22Rv1 (cell line): ENCODE data around the gene TNS3.

Experiments
- H3K27ac ChIP-seq: fragments of 450-650 bp; 2 replicates; pipeline ENCODE4 v1.5.1; 2017
- CTCF ChIP-seq: fragments of 450-650 bp; IDR thresholded peaks from 2 replicates; pipeline ENCODE4 v1.5.1; 2017; ENCODE audit warnings: mild to moderate bottlenecking
- ZFX ChIP-seq: fragments of 450-650 bp; IDR thresholded peaks from 2 replicates; pipeline ENCODE4 v1.6.1; 2017; ENCODE audit warnings: antibody characterized with exemption, borderline replicate concordance

Gene TNS3

GRCh38 chr7:47568056-47568455, 13.9 kb downstream of the TNS3 start:
- H3K27ac ChIP-seq: no peak overlapping the region
- TF ChIP-seq ZFX: no peak
- no peak for TF ChIP-seq CTCF

GRCh38 chr7:47565640-47566250, 16.2 kb downstream of the TNS3 start:
- TF ChIP-seq ZFX: no peak
- TF ChIP-seq CTCF: no peak
- H3K27ac ChIP-seq: no peak overlapping the region

DNA sequence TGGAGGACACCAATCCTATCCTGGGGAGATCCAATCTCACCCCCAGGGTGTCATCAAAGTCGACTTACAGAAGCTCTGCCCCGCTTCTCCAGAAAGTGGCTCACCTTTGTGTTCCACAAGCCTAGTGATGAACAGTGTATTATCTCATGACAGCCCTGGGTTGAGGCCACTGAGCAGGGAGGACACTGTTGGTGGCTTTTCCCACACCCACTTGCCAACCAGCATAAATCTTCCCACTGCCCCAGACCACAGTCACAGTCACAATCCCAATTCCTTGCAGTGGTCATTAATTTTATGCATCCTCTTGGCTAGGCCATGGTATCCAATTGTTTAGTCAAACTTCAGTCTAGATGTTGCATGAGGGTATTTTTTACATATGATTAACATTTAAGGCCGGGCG, 18.4 kb downstream of the TNS3 start:
- TF ChIP-seq CTCF (no peak), ZFX (no peak)
- H3K27ac ChIP-seq: no peak overlapping the region

- TF ChIP-seq CTCF: no peak
- TF ChIP-seq ZFX: no peak
- H3K27ac ChIP-seq: no peak overlapping the region
These were observed 20.0 kb downstream of the TNS3 start for GRCh38 chr7:47561715-47562446.

DNA sequence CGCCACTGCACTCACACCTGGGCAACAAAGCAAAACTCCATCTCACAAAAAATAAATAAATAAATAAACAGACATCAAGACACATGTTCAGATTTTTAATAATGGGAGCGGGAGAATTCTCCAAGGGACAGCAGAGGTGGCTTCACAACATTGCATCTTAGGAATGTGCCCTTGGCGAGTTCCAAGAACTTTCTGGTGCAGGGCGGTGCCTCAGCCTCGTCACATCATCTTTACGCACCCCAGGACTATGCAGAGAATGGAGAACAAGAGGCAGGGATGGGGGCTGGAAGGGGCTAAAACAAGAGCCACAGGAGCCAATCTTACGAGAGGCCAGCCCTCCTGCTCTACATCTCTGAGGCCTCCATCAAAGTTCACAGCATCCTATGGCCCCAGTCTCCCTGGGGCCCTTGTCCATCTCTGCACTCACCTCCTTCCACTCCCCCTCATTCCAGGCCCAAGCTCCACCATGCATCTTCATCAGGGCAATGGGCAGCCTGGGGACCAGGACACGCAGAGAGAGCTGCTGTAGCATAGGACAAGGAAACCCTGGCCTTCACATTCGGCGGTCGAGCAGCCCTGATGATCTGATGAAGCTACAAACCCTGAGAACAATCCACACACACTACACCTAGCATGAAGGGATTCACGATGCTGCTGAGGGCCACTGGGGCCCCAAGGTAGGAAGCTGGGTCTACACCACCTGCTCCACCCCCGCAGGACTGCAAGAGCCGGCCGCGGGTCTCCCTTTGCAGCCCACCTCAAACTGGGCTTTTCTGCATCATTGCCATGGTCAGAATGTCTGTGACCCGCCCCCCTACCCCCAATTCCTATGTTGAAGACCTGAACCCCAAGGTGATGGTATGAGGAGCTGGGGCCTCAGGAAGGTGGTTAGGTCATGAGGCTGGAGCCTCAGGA, 22.3 kb downstream of the TNS3 start:
- no peak overlapping the region for H3K27ac ChIP-seq
- TF ChIP-seq CTCF (no peak), ZFX (no peak)

GRCh38 chr7:47557694-47558670, 23.9 kb downstream of the TNS3 start:
- no peak for TF ChIP-seq ZFX
- TF ChIP-seq CTCF: no peak
- no peak overlapping the region for H3K27ac ChIP-seq
